LoVo (cell line): ENCODE data around the gene SP7.
"Not testable (repeated sequence)": the region's sequence is repeated elsewhere in the genome, so short reads cannot be mapped to it uniquely, and the experiment has no call there.

Experiments used
- DNase-seq: peaks from one replicate; pipeline ENCODE4 v3.0.0-alpha.2; 2016; ENCODE audit warnings: low spot score

SP7 gene

GRCh38 chr12:53346491-53346890, 10.3 kb upstream of the SP7 start:
- no peak for DNase-seq

- DNase-seq: no peak
Measured at GRCh38 chr12:53345486-53346188, 9.5 kb upstream of the SP7 start.

- DNase-seq: peak; percentile 76
Measured at GRCh38 chr12:53344824-53345485, 8.8 kb upstream of the SP7 start.

GRCh38 chr12:53344487-53344823, 8.3 kb upstream of the SP7 start:
- no peak for DNase-seq

- no peak for DNase-seq
Measured at GRCh38 chr12:53343969-53344368, 7.8 kb upstream of the SP7 start.

- no peak for DNase-seq
Measured at GRCh38 chr12:53343449-53343848, 7.3 kb upstream of the SP7 start.

- no peak for DNase-seq
Measured at GRCh38 chr12:53340398-53340797, 4.2 kb upstream of the SP7 start.

GRCh38 chr12:53338916-53339315, 2.8 kb upstream of the SP7 start:
- no peak for DNase-seq

GRCh38 chr12:53338017-53338416, 1.9 kb upstream of the SP7 start:
- no peak for DNase-seq

GRCh38 chr12:53334822-53335221, 1.3 kb downstream of the SP7 start:
- DNase-seq: no peak

- DNase-seq: no peak
Measured at GRCh38 chr12:53333845-53334244, 2.3 kb downstream of the SP7 start.

- DNase-seq: no peak
Measured at GRCh38 chr12:53333289-53333688, 2.9 kb downstream of the SP7 start.

GRCh38 chr12:53332744-53333143, 3.4 kb downstream of the SP7 start:
- no peak for DNase-seq

- not testable (repeated sequence) for DNase-seq
Measured at GRCh38 chr12:53332339-53332738, 3.8 kb downstream of the SP7 start.

- no peak for DNase-seq
Measured at GRCh38 chr12:53330671-53331070, 5.5 kb downstream of the SP7 start.

GRCh38 chr12:53328043-53328435, 8.1 kb downstream of the SP7 start:
- no peak for DNase-seq

GRCh38 chr12:53327435-53328042, 8.6 kb downstream of the SP7 start:
- DNase-seq: no peak

- DNase-seq: no peak
Measured at GRCh38 chr12:53326460-53327185, 9.5 kb downstream of the SP7 start.

GRCh38 chr12:53325511-53326061, 10.6 kb downstream of the SP7 start:
- DNase-seq: no peak

GRCh38 chr12:53324779-53325510, 11.2 kb downstream of the SP7 start:
- peak; percentile 98 for DNase-seq

- no peak for DNase-seq
Measured at GRCh38 chr12:53324113-53324778, 11.9 kb downstream of the SP7 start.
